Skeletal muscle tissue (tissue), 4 donors: ENCODE results near the gene CACFD1. TPM values are rescaled to one million over a fixed set of nuclear protein-coding genes. Genes with fewer than 3 reads are reported as not detected.

Experiments
- H3K27ac ChIP-seq: one replicate; pipeline ENCODE4 v1.7.0; 2013; ENCODE audit warnings: mild to moderate bottlenecking, low read depth, low read length, inconsistent platforms
- H3K27me3 ChIP-seq, 3 donors: one replicate each; pipeline ENCODE4 v1.7.0; 2013; ENCODE audit warnings: low read length in 3 of 3; ENCODE audit not compliant: control insufficient read depth in 3 of 3, insufficient read depth in 3 of 3
- H3K36me3 ChIP-seq, 3 donors: one replicate each; pipeline ENCODE4 v1.7.0; 2013; ENCODE audit warnings: low read length in 3 of 3; ENCODE audit not compliant: control insufficient read depth in 3 of 3, insufficient read depth in 3 of 3
- H3K4me1 ChIP-seq, 3 donors: one replicate each; pipeline ENCODE4 v1.7.0; 2013; ENCODE audit warnings: low read length in 3 of 3, mild to moderate bottlenecking in 3 of 3; ENCODE audit not compliant: control insufficient read depth in 3 of 3, insufficient read depth in 3 of 3
- H3K4me3 ChIP-seq, 3 donors: one replicate each; pipeline ENCODE4 v1.7.0; 2013; ENCODE audit warnings: low read length in 3 of 3
- H3K9ac ChIP-seq, 3 donors: one replicate each; pipeline ENCODE4 v1.7.0; 2013; ENCODE audit warnings: low read length in 3 of 3, mild to moderate bottlenecking in 3 of 3, moderate library complexity in 2 of 3, low read depth in 1 of 3
- H3K9me3 ChIP-seq, 3 donors: one replicate each; pipeline ENCODE4 v1.7.0; 2013; ENCODE audit warnings: low read length in 3 of 3; ENCODE audit not compliant: control insufficient read depth in 3 of 3
- total RNA-seq: library from RNA; depleted of rRNA; stranded (reverse); fragments of >200 nt; gene quantifications from one replicate; pipeline ENCODE4 v1.2.3, GENCODE V29; 2014
- donor health status: Osteomylitis.

CACFD1 gene
- total RNA-seq, 1 donor from 2014 or later, result 4.7 TPM

DNA sequence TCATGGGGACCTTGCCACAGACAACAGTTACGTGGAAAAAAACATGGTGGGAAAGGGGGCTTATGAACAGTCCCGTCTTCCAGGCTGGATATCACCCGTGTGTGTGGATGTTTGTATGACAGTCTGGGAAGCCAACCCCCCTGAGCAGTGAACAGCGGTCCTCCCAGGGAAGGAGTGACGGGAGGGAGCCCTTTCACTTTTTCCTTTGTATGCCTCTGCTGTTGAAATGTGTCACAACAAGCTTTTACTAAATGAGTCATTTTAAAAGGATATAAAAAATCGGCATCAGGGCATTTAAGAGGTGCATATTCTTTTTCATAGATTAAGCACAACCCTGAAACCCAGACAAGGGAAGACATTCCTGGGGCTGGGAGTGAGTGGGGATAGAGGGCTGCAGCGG lies 59.9 kb downstream of the CACFD1 start:
- H3K27ac ChIP-seq, result no peak overlapping the region
- H3K9ac ChIP-seq, result no peak overlapping the region
- H3K9me3 ChIP-seq, result no peaks in the 10 kb centered on the region
- H3K4me1 ChIP-seq, result peaks cover 0 to 1% (median under 1%) of the 10 kb centered on the region in 3 donors
- no peaks in the 10 kb centered on the region for H3K36me3 ChIP-seq
- peaks cover 0 to 2% (median under 1%) of the 10 kb centered on the region in 3 donors for H3K27me3 ChIP-seq
- no peak overlapping the region for H3K4me3 ChIP-seq

DNA sequence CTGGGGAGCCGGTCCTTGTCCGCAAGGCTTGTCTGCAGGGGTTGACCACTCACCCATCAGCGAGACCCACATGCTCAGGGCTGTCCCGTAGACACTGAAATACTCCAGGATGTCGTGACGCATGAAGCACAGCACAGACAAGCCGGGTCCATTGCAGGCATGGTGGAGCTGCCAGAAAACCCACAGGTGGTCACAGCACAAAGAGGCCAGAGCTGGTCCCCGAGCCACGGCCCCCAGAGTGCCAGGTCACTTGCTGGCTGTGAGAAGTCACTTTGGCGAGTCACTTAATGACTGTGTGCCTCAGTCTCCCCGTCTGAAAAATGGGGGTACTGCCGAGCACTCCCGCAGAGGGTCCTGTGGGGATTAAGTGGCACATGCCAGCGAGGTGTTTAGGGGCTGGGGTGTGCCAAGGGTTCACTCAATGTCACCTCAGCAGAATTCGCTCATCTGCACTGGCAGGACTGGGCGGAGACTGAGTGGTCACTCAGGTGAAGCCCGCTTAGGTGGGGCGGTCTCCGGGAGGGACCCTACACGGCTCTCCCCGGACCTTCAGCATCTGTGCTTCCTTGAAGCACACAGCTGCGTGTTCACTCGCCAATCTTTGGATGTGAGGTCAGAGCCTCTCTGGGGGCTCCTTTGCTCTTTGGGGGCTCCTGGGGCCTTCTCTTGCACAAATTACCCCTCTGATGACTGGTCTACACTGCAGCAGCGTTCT lies 60.5 kb downstream of the CACFD1 start:
- Histone ChIP-seq H3K27me3 (no peaks in the 10 kb centered on the region), H3K9ac (no peak overlapping the region), H3K4me3 (no peak overlapping the region), H3K9me3 (no peaks in the 10 kb centered on the region), H3K27ac (no peak overlapping the region), H3K4me1 (no peaks in the 10 kb centered on the region), H3K36me3 (no peaks in the 10 kb centered on the region)

Other genes starting within 250 kb of the CACFD1 start
- under 0.01 TPM for gene ABO, start 184.8 kb upstream of the CACFD1 start, total RNA-seq
- gene SURF6, start 123.8 kb upstream of the CACFD1 start, total RNA-seq, result 7.8 TPM
- gene MED22, start 111.8 kb upstream of the CACFD1 start, total RNA-seq, result 13.0 TPM
- gene RPL7A, start 111.8 kb upstream of the CACFD1 start, total RNA-seq, result 2,342 TPM
- gene SURF1, start 103.5 kb upstream of the CACFD1 start, total RNA-seq, result 24.5 TPM
- 12.5 TPM for gene SURF2, start 103.4 kb upstream of the CACFD1 start, total RNA-seq
- gene SURF4, start 83.9 kb upstream of the CACFD1 start, total RNA-seq, result 166 TPM
- gene STKLD1, start 83.6 kb upstream of the CACFD1 start, total RNA-seq, result 1.0 TPM
- 14.6 TPM for gene REXO4, start 42.0 kb upstream of the CACFD1 start, total RNA-seq
- 1.6 TPM for gene ADAMTS13, start 37.6 kb upstream of the CACFD1 start, total RNA-seq
- 0.52 TPM for gene SLC2A6, start 19.1 kb downstream of the CACFD1 start, total RNA-seq
- 8.9 TPM for gene MYMK, start 65.0 kb downstream of the CACFD1 start, total RNA-seq
- 4.7 TPM for gene ADAMTSL2, start 74.7 kb downstream of the CACFD1 start, total RNA-seq
- not detected for gene FAM163B, start 149.4 kb downstream of the CACFD1 start, total RNA-seq
- not detected for gene DBH, start 176.4 kb downstream of the CACFD1 start, total RNA-seq